Transverse colon (tissue), 4 donors: ENCODE results near the gene INTS15. TPM values are rescaled to one million over a fixed set of nuclear protein-coding genes. Genes with fewer than 3 reads are reported as not detected.

ENCODE experiments used
- DNase-seq: peaks from one replicate; pipeline ENCODE4 v3.0.0-alpha.2; 2019
- H3K27ac ChIP-seq, 4 donors: fragments of 200-600 bp; sonication (generic); 2 replicates each; pipeline ENCODE4 v1.5.1; 2016 to 2018; ENCODE audit warnings: inconsistent platforms in 4 of 4
- H3K27me3 ChIP-seq: fragments of 200-600 bp; sonication (generic); 2 replicates; pipeline ENCODE4 v1.5.1; 2017; ENCODE audit warnings: inconsistent platforms
- H3K36me3 ChIP-seq, 4 donors: fragments of 200-600 bp; sonication (generic); 2 replicates each; pipeline ENCODE4 v1.5.1; 2017 to 2019; ENCODE audit warnings: inconsistent platforms in 4 of 4
- H3K4me1 ChIP-seq, 4 donors: fragments of 200-600 bp; sonication (generic); 2 replicates each; pipeline ENCODE4 v1.5.1; 2017 to 2020; ENCODE audit warnings: inconsistent platforms in 4 of 4
- H3K4me3 ChIP-seq, 4 donors: fragments of 200-600 bp; sonication (generic); 1 replicate in 1 of 4; 2 replicates in 3 of 4; pipeline versions ENCODE4 v1.5.1 to v1.6.1; 2017 to 2019; ENCODE audit warnings: inconsistent platforms in 4 of 4
- H3K9me3 ChIP-seq, 2 donors: fragments of 200-600 bp; sonication (generic); 2 replicates each; pipeline ENCODE4 v1.5.1; 2017 to 2019; ENCODE audit warnings: inconsistent platforms in 2 of 2
- EP300 ChIP-seq: sonication (generic); formaldehyde crosslinking; IDR thresholded peaks from one replicate; pipeline ENCODE4 v1.6.1; 2017; ENCODE audit warnings: antibody characterized with exemption, low read depth
- POLR2A ChIP-seq: fragments of 450-650 bp; IDR thresholded peaks from one replicate; pipeline ENCODE4 v1.6.1; 2016; ENCODE audit warnings: antibody characterized with exemption, mild to moderate bottlenecking, moderate library complexity
- POLR2AphosphoS5 ChIP-seq, 3 donors: sonication (generic); formaldehyde crosslinking; IDR thresholded peaks; one replicate each; pipeline ENCODE4 v1.6.1; 2016; ENCODE audit warnings: antibody characterized with exemption in 3 of 3
- WGBS, 2 donors: methylation state at CpG; one replicate each; pipeline ENCODE4 v1.1.5; 2018; ENCODE audit warnings: low coverage in 1 of 2; 5-methylcytosine and 5-hydroxymethylcytosine counted together
- in situ Hi-C, 4 donors: fragments of 200-750 bp; cut with MboI; loops; one replicate each; pipeline versions ENCODE4 v1.15.0 to v1.15.1; 2017; ENCODE audit warnings: low sequenced_read_pairs in 3 of 4, low pct_ligation_motif_present in 1 of 4, low pct_unique_long_range_greater_than_20kb in 1 of 4
- intact Hi-C: fragments of 100-400 bp; cut with DNase I; formaldehyde crosslinking; loops from one replicate; pipeline ENCODE4 v1.15.1; 2023; ENCODE audit warnings: low total_unique reads
- total RNA-seq, 4 donors: library from RNA; depleted of rRNA; stranded (reverse); fragments of >200 nt; gene quantifications; one replicate each; pipeline ENCODE4 v1.1.0, GENCODE V29; 2016
- TF ChIP-seq, protein P1 (sequence below), 5 experiments: fragments of 200-600 bp in 3 of 5; fragments of 450-650 bp in 2 of 5; sonication (generic) in 3 of 5; IDR thresholded peaks; 1 replicate in 2 of 5; 2 replicates in 3 of 5; pipeline ENCODE4 v1.5.1; 2016 to 2017; ENCODE audit warnings: antibody characterized with exemption in 5 of 5, inconsistent platforms in 3 of 5, mild to moderate bottlenecking in 2 of 5, moderate library complexity in 1 of 5

INTS15 gene
- total RNA-seq, 4 donors from 2014 or later: 21.8 to 56.5 (median 32.6) TPM

- in situ Hi-C loops (no loop called here), intact Hi-C loops (no loop called here)
- no peaks in the 10 kb centered on the region for H3K9me3 ChIP-seq
- WGBS, 2 donors: 81 to 92% methylated on average over 4 to 12 of the region's 12 CpGs
- no peaks in the 10 kb centered on the region for H3K36me3 ChIP-seq
- DNase-seq: no peak
- H3K27ac ChIP-seq: no peak overlapping the region
- no peaks in the 10 kb centered on the region for H3K4me1 ChIP-seq
- no peaks in the 10 kb centered on the region for H3K27me3 ChIP-seq
- TF ChIP-seq POLR2A (no peak), POLR2AphosphoS5 (IDR thresholded peaks at IDR 0.05) (no peak), EP300 (no peak)
- TF ChIP-seq, protein P1, sequence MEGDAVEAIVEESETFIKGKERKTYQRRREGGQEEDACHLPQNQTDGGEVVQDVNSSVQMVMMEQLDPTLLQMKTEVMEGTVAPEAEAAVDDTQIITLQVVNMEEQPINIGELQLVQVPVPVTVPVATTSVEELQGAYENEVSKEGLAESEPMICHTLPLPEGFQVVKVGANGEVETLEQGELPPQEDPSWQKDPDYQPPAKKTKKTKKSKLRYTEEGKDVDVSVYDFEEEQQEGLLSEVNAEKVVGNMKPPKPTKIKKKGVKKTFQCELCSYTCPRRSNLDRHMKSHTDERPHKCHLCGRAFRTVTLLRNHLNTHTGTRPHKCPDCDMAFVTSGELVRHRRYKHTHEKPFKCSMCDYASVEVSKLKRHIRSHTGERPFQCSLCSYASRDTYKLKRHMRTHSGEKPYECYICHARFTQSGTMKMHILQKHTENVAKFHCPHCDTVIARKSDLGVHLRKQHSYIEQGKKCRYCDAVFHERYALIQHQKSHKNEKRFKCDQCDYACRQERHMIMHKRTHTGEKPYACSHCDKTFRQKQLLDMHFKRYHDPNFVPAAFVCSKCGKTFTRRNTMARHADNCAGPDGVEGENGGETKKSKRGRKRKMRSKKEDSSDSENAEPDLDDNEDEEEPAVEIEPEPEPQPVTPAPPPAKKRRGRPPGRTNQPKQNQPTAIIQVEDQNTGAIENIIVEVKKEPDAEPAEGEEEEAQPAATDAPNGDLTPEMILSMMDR (IDR thresholded peaks at IDR 0.05): no peak
- H3K4me3 ChIP-seq: no peak overlapping the region
These were observed 25.7 kb upstream of the INTS15 start for GRCh38 chr7:6563936-6564770.

- no peaks in the 10 kb centered on the region for H3K9me3 ChIP-seq
- in situ Hi-C loops: no loop called here
- WGBS, 2 donors: 83% methylated on average over 4 of the region's 4 CpGs; no CpG with 5 or more reads in 1 of the 2 donors
These were observed 24.2 kb upstream of the INTS15 start for GRCh38 chr7:6565655-6566054.

DNA sequence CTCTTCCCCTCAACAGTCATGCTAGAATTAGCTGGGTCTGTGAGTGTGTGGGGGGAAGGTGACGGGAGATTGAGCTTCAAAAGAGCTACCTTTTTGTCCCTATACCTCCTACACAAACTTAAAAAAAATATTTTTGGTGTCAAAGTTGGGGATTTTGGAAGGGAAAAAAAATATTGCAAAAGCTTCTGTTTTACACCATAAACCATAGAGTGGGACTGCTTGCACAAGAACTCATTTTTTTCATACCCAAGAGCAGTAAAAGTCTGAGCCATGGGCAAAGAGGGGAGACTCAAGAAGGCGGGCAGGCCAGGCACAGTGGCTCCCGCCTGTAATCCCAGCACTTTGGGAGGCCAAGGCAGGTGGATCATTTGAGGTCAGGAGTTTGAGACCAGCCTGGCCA, 21.9 kb upstream of the INTS15 start:
- no peak for DNase-seq
- intact Hi-C loops (no loop called here), in situ Hi-C loops (no loop called here)
- no peaks in the 10 kb centered on the region for H3K36me3 ChIP-seq
- H3K9me3 ChIP-seq: no peaks in the 10 kb centered on the region
- TF ChIP-seq EP300: no peak
- TF ChIP-seq POLR2AphosphoS5 (IDR thresholded peaks at IDR 0.05): no peak
- TF ChIP-seq, protein P1 (IDR thresholded peaks at IDR 0.05): no peak
- TF ChIP-seq POLR2A: no peak
- H3K27ac ChIP-seq: no peak overlapping the region
- no peaks in the 10 kb centered on the region for H3K4me1 ChIP-seq
- 84 to 88% methylated on average over 1 to 3 of the region's 3 CpGs for WGBS, 2 donors
- no peaks in the 10 kb centered on the region for H3K27me3 ChIP-seq
- H3K4me3 ChIP-seq: no peak overlapping the region

More at GRCh38 chr7:6565655-6566054, 24.2 kb upstream of the INTS15 start:
- TF ChIP-seq, protein P1 (IDR thresholded peaks at IDR 0.05): no peak
- TF ChIP-seq EP300 (no peak), POLR2AphosphoS5 (IDR thresholded peaks at IDR 0.05) (no peak), POLR2A (no peak)
- H3K27me3 ChIP-seq: no peaks in the 10 kb centered on the region
- intact Hi-C loops: no loop called here
- no peaks in the 10 kb centered on the region for H3K36me3 ChIP-seq
- H3K4me1 ChIP-seq: no peaks in the 10 kb centered on the region
- no peak for DNase-seq
- no peak overlapping the region for H3K4me3 ChIP-seq
- H3K27ac ChIP-seq: no peak overlapping the region

GRCh38 chr7:6571160-6571779, 18.6 kb upstream of the INTS15 start:
- no peaks in the 10 kb centered on the region for H3K36me3 ChIP-seq
- in situ Hi-C loops: no loop called here
- TF ChIP-seq, protein P1 (IDR thresholded peaks at IDR 0.05): no peak
- TF ChIP-seq POLR2AphosphoS5 (IDR thresholded peaks at IDR 0.05) (no peak), EP300 (no peak), POLR2A (no peak)
- no peaks in the 10 kb centered on the region for H3K4me1 ChIP-seq
- no peak overlapping the region for H3K27ac ChIP-seq
- intact Hi-C loops: no loop called here
- 53 to 63% methylated on average over 6 to 7 of the region's 7 CpGs for WGBS, 2 donors
- H3K27me3 ChIP-seq: no peaks in the 10 kb centered on the region
- no peak for DNase-seq
- H3K9me3 ChIP-seq: no peaks in the 10 kb centered on the region
- H3K4me3 ChIP-seq: no peak overlapping the region
